ENCODE measurements around the gene GPR25.

- TF ChIP-seq CTCF (conservative IDR thresholded peaks at IDR 0.05; ENCODE audit: low read depth, low read length) (peak; percentile 47), POLR2A (IDR thresholded peaks at IDR 0.05; ENCODE audit: low read depth, low read length) (no peak), CHD1 (IDR thresholded peaks at IDR 0.05; ENCODE audit: low read depth, low read length) (peak; percentile 96; the same call in 1 of the 2 replicates), MAFK (IDR thresholded peaks at IDR 0.05; ENCODE audit: low read depth, low read length) (no peak), BHLHE40 (IDR thresholded peaks at IDR 0.05; ENCODE audit: low read depth, low read length) (peak; percentile 92), MXI1 (IDR thresholded peaks at IDR 0.05; ENCODE audit: borderline replicate concordance, low read depth, low read length) (no peak), USF2 (IDR thresholded peaks at IDR 0.05; ENCODE audit: low read depth, low read length) (no peak), CEBPB (IDR thresholded peaks at IDR 0.05; ENCODE audit: low read depth, low read length) (no peak), RFX5 (IDR thresholded peaks at IDR 0.05; ENCODE audit: low read depth, low read length) (no peak)
These were observed 18.3 kb downstream of the GPR25 start for GRCh38 chr1:200890818-200891773.

All from IMR-90 (cell line).